ENCODE measurements around the gene DEUP1.
"Not testable (repeated sequence)": the region's sequence is repeated elsewhere in the genome, so short reads cannot be mapped to it uniquely, and the experiment has no call there.

The DEUP1 gene

GRCh38 chr11:93370260-93370659 is 39.7 kb downstream of the DEUP1 start:
- no peak overlapping the region for H3K9ac ChIP-seq (ENCODE audit: low read length)
- H3K27ac ChIP-seq (ENCODE audit: low read depth, low read length) = no peak overlapping the region
- no peaks in the 10 kb centered on the region for H3K27me3 ChIP-seq (ENCODE audit: control insufficient read depth, insufficient read depth, low read length)
- no peaks in the 10 kb centered on the region for H3K4me1 ChIP-seq (ENCODE audit: control insufficient read depth, insufficient read depth, low read length)
- no peak overlapping the region for H3K4me3 ChIP-seq (ENCODE audit: low read length)
- H3K36me3 ChIP-seq (ENCODE audit: control insufficient read depth, insufficient read depth, low read length) = no peaks in the 10 kb centered on the region

- Histone ChIP-seq H3K4me3 (ENCODE audit: low read length) (no peak overlapping the region), H3K9ac (ENCODE audit: low read length) (no peak overlapping the region), H3K36me3 (ENCODE audit: control insufficient read depth, insufficient read depth, low read length) (no peaks in the 10 kb centered on the region), H3K27ac (ENCODE audit: low read depth, low read length) (no peak overlapping the region), H3K27me3 (ENCODE audit: control insufficient read depth, insufficient read depth, low read length) (no peaks in the 10 kb centered on the region), H3K4me1 (ENCODE audit: control insufficient read depth, insufficient read depth, low read length) (no peaks in the 10 kb centered on the region)
Measured at GRCh38 chr11:93389737-93390136, 59.2 kb downstream of the DEUP1 start.

GRCh38 chr11:93392867-93393266 is 62.3 kb downstream of the DEUP1 start:
- no peak overlapping the region for H3K27ac ChIP-seq (ENCODE audit: low read depth, low read length)

GRCh38 chr11:93393386-93393785 is 62.8 kb downstream of the DEUP1 start:
- Histone ChIP-seq H3K36me3 (ENCODE audit: control insufficient read depth, insufficient read depth, low read length) (no peaks in the 10 kb centered on the region), H3K27me3 (ENCODE audit: control insufficient read depth, insufficient read depth, low read length) (no peaks in the 10 kb centered on the region), H3K4me1 (ENCODE audit: control insufficient read depth, insufficient read depth, low read length) (no peaks in the 10 kb centered on the region), H3K4me3 (ENCODE audit: low read length) (no peak overlapping the region), H3K27ac (ENCODE audit: low read depth, low read length) (no peak overlapping the region), H3K9ac (ENCODE audit: low read length) (no peak overlapping the region)

More at GRCh38 chr11:93392867-93393266, 62.3 kb downstream of the DEUP1 start:
- no peaks in the 10 kb centered on the region for H3K36me3 ChIP-seq (ENCODE audit: control insufficient read depth, insufficient read depth, low read length)
- H3K4me1 ChIP-seq (ENCODE audit: control insufficient read depth, insufficient read depth, low read length) = no peaks in the 10 kb centered on the region
- H3K9ac ChIP-seq (ENCODE audit: low read length) = no peak overlapping the region
- H3K27me3 ChIP-seq (ENCODE audit: control insufficient read depth, insufficient read depth, low read length) = no peaks in the 10 kb centered on the region
- no peak overlapping the region for H3K4me3 ChIP-seq (ENCODE audit: low read length)

DNA sequence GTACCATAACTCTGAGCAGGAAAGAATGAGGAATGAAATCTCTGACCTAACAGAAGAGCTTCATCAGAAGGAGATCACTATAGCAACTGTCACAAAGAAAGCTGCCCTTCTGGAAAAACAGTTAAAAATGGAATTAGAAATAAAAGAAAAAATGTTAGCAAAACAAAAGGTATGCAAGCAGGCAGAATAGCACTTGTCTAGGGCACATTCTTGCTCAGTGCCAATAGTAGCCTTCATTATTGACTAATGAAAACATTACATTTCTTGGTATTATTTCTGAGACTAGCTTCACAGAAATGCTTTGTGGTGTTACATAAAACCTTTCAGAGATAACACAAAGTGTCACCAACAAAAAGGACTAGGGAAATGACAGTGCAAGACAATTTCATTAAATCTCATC is 63.9 kb downstream of the DEUP1 start:
- H3K9ac ChIP-seq (ENCODE audit: low read length) = no peak overlapping the region
- H3K27ac ChIP-seq (ENCODE audit: low read depth, low read length) = no peak overlapping the region
- H3K27me3 ChIP-seq (ENCODE audit: control insufficient read depth, insufficient read depth, low read length) = no peaks in the 10 kb centered on the region
- H3K36me3 ChIP-seq (ENCODE audit: control insufficient read depth, insufficient read depth, low read length) = no peaks in the 10 kb centered on the region
- H3K4me3 ChIP-seq (ENCODE audit: low read length) = no peak overlapping the region
- no peaks in the 10 kb centered on the region for H3K4me1 ChIP-seq (ENCODE audit: control insufficient read depth, insufficient read depth, low read length)

- no peaks in the 10 kb centered on the region for H3K36me3 ChIP-seq (ENCODE audit: control insufficient read depth, insufficient read depth, low read length)
- H3K4me1 ChIP-seq (ENCODE audit: control insufficient read depth, insufficient read depth, low read length) = no peaks in the 10 kb centered on the region
- H3K27me3 ChIP-seq (ENCODE audit: control insufficient read depth, insufficient read depth, low read length) = no peaks in the 10 kb centered on the region
- H3K4me3 ChIP-seq (ENCODE audit: low read length) = no peak overlapping the region
- H3K9ac ChIP-seq (ENCODE audit: low read length) = no peak overlapping the region
- no peak overlapping the region for H3K27ac ChIP-seq (ENCODE audit: low read depth, low read length)
Measured at GRCh38 chr11:93396316-93396715, 65.8 kb downstream of the DEUP1 start.

DNA sequence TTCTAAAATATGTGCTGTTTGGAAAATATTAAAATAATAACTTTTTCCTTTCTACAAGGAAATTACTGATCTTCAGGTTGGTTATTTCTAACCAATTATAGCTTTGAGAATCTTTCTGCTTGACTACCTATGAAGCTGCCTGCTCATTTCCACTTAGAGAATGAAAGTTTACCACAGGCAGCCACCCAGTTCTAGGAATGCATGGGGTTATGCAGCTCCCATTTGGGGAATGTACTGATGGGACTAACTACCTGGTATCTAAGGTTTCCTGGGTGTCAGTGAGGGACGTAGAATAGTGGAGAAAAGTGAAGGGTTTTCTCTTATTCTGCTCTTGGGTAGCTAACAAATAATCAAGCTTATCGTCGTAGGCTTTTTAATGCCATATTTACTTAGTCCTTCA is 73.4 kb downstream of the DEUP1 start:
- no peaks in the 10 kb centered on the region for H3K36me3 ChIP-seq (ENCODE audit: control insufficient read depth, insufficient read depth, low read length)
- H3K4me1 ChIP-seq (ENCODE audit: control insufficient read depth, insufficient read depth, low read length) = no peaks in the 10 kb centered on the region
- no peak overlapping the region for H3K9ac ChIP-seq (ENCODE audit: low read length)

DNA sequence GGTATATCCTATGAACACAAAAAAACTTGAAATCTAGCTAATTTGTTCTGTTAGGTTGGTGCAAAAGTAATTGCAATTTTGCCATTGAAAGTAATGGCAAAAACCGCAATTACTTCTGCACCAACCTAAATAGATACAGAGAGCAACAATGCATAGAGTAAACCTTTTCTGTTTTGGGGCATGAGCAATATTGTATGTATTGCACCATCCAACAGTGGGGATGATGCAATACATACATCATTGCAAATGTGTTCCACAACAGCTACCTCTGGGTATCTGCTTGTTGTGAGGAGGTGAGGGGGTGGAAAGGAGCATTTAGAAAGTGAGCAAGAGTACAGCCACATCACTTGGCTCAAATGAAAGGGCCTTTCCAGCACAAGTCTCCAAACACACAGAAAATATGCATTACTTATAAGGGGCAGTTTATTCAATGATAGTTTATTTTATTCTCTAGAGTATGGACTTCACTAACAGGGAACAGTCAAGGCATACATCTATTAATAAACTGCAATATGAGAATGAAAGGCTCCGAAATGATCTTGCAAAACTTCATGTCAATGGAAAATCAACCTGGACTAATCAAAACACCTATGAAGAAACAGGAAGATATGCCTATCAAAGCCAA is 77.3 kb downstream of the DEUP1 start:
- Histone ChIP-seq H3K9ac (ENCODE audit: low read length) (no peak overlapping the region), H3K36me3 (ENCODE audit: control insufficient read depth, insufficient read depth, low read length) (no peaks in the 10 kb centered on the region), H3K27ac (ENCODE audit: low read depth, low read length) (no peak overlapping the region), H3K4me3 (ENCODE audit: low read length) (no peak overlapping the region), H3K4me1 (ENCODE audit: control insufficient read depth, insufficient read depth, low read length) (no peaks in the 10 kb centered on the region), H3K27me3 (ENCODE audit: control insufficient read depth, insufficient read depth, low read length) (no peaks in the 10 kb centered on the region)

More for the DNA sequence above, 73.4 kb downstream of the DEUP1 start:
- Histone ChIP-seq H3K27me3 (ENCODE audit: control insufficient read depth, insufficient read depth, low read length) (no peaks in the 10 kb centered on the region), H3K27ac (ENCODE audit: low read depth, low read length) (no peak overlapping the region), H3K4me3 (ENCODE audit: low read length) (no peak overlapping the region)

DNA sequence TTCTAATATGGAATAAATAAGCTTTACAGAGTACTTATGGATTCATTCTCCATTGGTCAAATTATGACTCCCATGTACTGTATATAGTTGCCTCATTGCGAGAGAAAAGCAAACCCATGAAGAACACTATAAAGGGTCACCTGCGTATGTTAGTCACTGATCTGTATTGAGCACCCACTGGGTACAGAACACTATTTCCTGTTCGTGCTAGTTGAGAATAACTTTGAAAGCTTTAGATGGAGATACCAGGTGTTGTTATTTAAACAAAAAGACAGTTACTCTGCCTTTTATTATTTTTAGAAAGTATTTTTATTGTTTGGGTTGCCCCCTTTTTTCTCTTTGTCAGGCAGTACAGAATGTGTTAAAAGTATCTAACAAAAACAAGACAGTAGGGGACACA is 79.9 kb downstream of the DEUP1 start:
- H3K27me3 ChIP-seq (ENCODE audit: control insufficient read depth, insufficient read depth, low read length) = no peaks in the 10 kb centered on the region
- no peak overlapping the region for H3K27ac ChIP-seq (ENCODE audit: low read depth, low read length)
- H3K36me3 ChIP-seq (ENCODE audit: control insufficient read depth, insufficient read depth, low read length) = no peaks in the 10 kb centered on the region
- H3K4me3 ChIP-seq (ENCODE audit: low read length) = no peak overlapping the region
- no peaks in the 10 kb centered on the region for H3K4me1 ChIP-seq (ENCODE audit: control insufficient read depth, insufficient read depth, low read length)
- H3K9ac ChIP-seq (ENCODE audit: low read length) = no peak overlapping the region

DNA sequence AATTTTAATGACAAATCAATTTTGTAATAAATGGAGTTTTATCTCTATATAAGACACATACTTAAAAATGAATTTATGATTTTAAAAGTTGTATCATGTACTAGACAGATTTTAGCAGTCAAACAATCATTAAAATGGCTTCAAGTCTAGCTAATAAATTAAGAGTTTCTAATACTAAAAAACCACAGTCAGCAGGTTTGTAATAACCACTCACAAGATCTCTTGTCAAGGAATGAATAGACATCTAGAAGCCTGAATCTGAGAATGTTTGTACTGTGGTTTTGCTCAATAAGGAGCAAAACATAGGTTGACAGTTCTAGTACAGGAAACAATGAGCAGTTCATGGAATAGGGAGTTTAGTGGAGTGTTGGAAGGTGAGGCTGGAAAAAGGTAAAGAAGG is 81.2 kb downstream of the DEUP1 start:
- Histone ChIP-seq H3K27ac (ENCODE audit: low read depth, low read length) (no peak overlapping the region), H3K36me3 (ENCODE audit: control insufficient read depth, insufficient read depth, low read length) (no peaks in the 10 kb centered on the region), H3K4me1 (ENCODE audit: control insufficient read depth, insufficient read depth, low read length) (no peaks in the 10 kb centered on the region), H3K4me3 (ENCODE audit: low read length) (no peak overlapping the region), H3K9ac (ENCODE audit: low read length) (no peak overlapping the region), H3K27me3 (ENCODE audit: control insufficient read depth, insufficient read depth, low read length) (no peaks in the 10 kb centered on the region)

- Histone ChIP-seq H3K4me1 (ENCODE audit: control insufficient read depth, insufficient read depth, low read length) (no peaks in the 10 kb centered on the region), H3K4me3 (ENCODE audit: low read length) (no peak overlapping the region), H3K27me3 (ENCODE audit: control insufficient read depth, insufficient read depth, low read length) (no peaks in the 10 kb centered on the region), H3K36me3 (ENCODE audit: control insufficient read depth, insufficient read depth, low read length) (no peaks in the 10 kb centered on the region), H3K27ac (ENCODE audit: low read depth, low read length) (no peak overlapping the region), H3K9ac (ENCODE audit: low read length) (no peak overlapping the region)
Measured at GRCh38 chr11:93432247-93432646, 101.7 kb downstream of the DEUP1 start.

DNA sequence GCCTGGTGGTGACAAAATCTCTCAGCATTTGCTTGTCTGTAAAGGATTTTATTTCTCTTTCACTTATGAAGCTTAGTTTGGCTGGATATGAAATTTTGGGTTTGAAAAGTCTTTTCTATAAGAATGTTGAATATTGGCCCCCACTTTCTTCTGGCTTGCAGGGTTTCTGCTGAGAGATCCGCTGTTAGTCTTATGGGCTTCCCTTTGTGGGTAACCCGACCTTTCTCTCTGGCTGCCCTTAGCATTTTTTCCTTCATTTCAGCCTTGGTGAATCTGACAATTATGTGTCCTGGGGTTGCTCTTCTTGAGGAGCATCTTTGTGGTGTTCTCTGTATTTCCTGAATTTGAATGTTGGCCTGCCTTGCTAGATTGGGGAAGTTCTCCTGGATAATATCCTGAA is 112.7 kb downstream of the DEUP1 start:
- H3K9ac ChIP-seq (ENCODE audit: low read length); H3K4me1 ChIP-seq (ENCODE audit: control insufficient read depth, insufficient read depth, low read length); H3K4me3 ChIP-seq (ENCODE audit: low read length); H3K27ac ChIP-seq (ENCODE audit: low read depth, low read length); H3K36me3 ChIP-seq (ENCODE audit: control insufficient read depth, insufficient read depth, low read length); H3K27me3 ChIP-seq (ENCODE audit: control insufficient read depth, insufficient read depth, low read length): not testable (repeated sequence)

DNA sequence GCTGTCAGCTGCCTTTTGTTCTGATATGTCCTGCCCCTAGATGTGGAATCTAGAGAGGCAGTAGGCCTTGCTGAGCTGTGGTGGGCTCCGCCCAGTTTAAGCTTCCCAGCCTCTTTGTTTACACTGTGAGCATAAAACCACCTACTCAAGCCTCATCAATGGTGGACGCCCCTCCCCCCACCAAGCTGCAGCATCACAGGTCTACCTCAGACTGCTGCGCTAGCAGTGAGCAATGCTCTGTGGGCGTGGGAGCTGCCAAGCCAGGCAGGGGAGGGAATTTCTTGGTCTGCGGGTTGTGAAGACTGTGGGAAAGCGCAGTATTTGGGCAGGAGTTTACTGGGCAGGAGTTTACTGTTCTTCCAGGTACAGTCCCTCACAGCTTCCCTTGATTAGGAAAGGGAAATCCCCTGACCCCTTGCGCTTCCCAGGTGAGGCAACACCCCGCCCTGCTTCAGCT is 114.1 kb downstream of the DEUP1 start:
- no peaks in the 10 kb centered on the region for H3K4me1 ChIP-seq (ENCODE audit: control insufficient read depth, insufficient read depth, low read length)
- H3K36me3 ChIP-seq (ENCODE audit: control insufficient read depth, insufficient read depth, low read length) = no peaks in the 10 kb centered on the region
- H3K4me3 ChIP-seq (ENCODE audit: low read length) = no peak overlapping the region
- H3K27ac ChIP-seq (ENCODE audit: low read depth, low read length) = no peak overlapping the region
- H3K27me3 ChIP-seq (ENCODE audit: control insufficient read depth, insufficient read depth, low read length) = no peaks in the 10 kb centered on the region
- H3K9ac ChIP-seq (ENCODE audit: low read length) = no peak overlapping the region
